CD4-positive, alpha-beta T cell treated with Interleukin-17A for 1 hour (primary cell): ENCODE data around the gene LYRM1.
A peak's percentile ranks its signal among the peaks of the same experiment; 100 is the strongest.
"Not testable (repeated sequence)": the region's sequence is repeated elsewhere in the genome, so short reads cannot be mapped to it uniquely, and the experiment has no call there.

Experiments used
- DNase-seq: peaks from one replicate; pipeline ENCODE4 v3.0.0-alpha.2; 2020

LYRM1 gene

GRCh38 chr16:20903899-20904506 lies 3.4 kb downstream of the LYRM1 start:
- no peak for DNase-seq

GRCh38 chr16:20904507-20905081 lies 4.0 kb downstream of the LYRM1 start:
- DNase-seq: peak; percentile 73

- no peak for DNase-seq
These were observed 5.0 kb downstream of the LYRM1 start for GRCh38 chr16:20905576-20905975.

- DNase-seq: no peak
These were observed 6.0 kb downstream of the LYRM1 start for GRCh38 chr16:20906341-20907255.

GRCh38 chr16:20910781-20911321 lies 10.3 kb downstream of the LYRM1 start:
- peak; percentile 12 for DNase-seq

GRCh38 chr16:20911361-20911760 lies 10.8 kb downstream of the LYRM1 start:
- no peak for DNase-seq

- no peak for DNase-seq
These were observed 15.7 kb downstream of the LYRM1 start for GRCh38 chr16:20916289-20916688.

- DNase-seq: no peak
These were observed 16.4 kb downstream of the LYRM1 start for GRCh38 chr16:20916942-20917341.

- DNase-seq: no peak
These were observed 18.1 kb downstream of the LYRM1 start for GRCh38 chr16:20918486-20919239.

GRCh38 chr16:20920091-20920490 lies 19.5 kb downstream of the LYRM1 start:
- DNase-seq: no peak

GRCh38 chr16:20920799-20921198 lies 20.2 kb downstream of the LYRM1 start:
- DNase-seq: no peak

- DNase-seq: no peak
These were observed 23.3 kb downstream of the LYRM1 start for GRCh38 chr16:20923876-20924275.

- no peak for DNase-seq
These were observed 25.2 kb downstream of the LYRM1 start for GRCh38 chr16:20925751-20926150.

- DNase-seq: no peak
These were observed 28.3 kb downstream of the LYRM1 start for GRCh38 chr16:20928774-20929411.

- DNase-seq: not testable (repeated sequence)
These were observed 29.2 kb downstream of the LYRM1 start for GRCh38 chr16:20929676-20930364.

- no peak for DNase-seq
These were observed 29.8 kb downstream of the LYRM1 start for GRCh38 chr16:20930365-20930690.

- DNase-seq: no peak
These were observed 30.6 kb downstream of the LYRM1 start for GRCh38 chr16:20931066-20931600.

GRCh38 chr16:20933589-20933988 lies 33.0 kb downstream of the LYRM1 start:
- no peak for DNase-seq

GRCh38 chr16:20937736-20938135 lies 37.2 kb downstream of the LYRM1 start:
- no peak for DNase-seq

- no peak for DNase-seq
These were observed 37.9 kb downstream of the LYRM1 start for GRCh38 chr16:20938426-20938825.

GRCh38 chr16:20939611-20940010 lies 39.0 kb downstream of the LYRM1 start:
- DNase-seq: no peak
